Epithelial cell of proximal tubule (primary cell): ENCODE results near the gene ADCY5. TPM values are rescaled to one million over a fixed set of nuclear protein-coding genes. Genes with fewer than 3 reads are reported as not detected.

ENCODE experiments used
- DNase-seq: peaks from one replicate; pipeline ENCODE4 v3.0.0-alpha.2; 2011; ENCODE audit warnings: low read depth
- H3K4me3 ChIP-seq: 2 replicates; pipeline ENCODE4 v1.5.1; 2011; ENCODE audit warnings: low read depth, mild to moderate bottlenecking, low read length
- total RNA-seq: library from RNA; depleted of rRNA; stranded (reverse); fragments of >200 nt; gene quantifications from 2 replicates; pipeline ENCODE4 v1.2.3, GENCODE V29; 2015
- TF ChIP-seq, protein P1 (sequence below): conservative IDR thresholded peaks from 2 replicates; pipeline ENCODE4 v1.5.1; 2012; ENCODE audit warnings: low read depth, mild to moderate bottlenecking, low read length

Gene ADCY5
- total RNA-seq, 1 donor from 2014 or later, result 2.7 TPM

DNA sequence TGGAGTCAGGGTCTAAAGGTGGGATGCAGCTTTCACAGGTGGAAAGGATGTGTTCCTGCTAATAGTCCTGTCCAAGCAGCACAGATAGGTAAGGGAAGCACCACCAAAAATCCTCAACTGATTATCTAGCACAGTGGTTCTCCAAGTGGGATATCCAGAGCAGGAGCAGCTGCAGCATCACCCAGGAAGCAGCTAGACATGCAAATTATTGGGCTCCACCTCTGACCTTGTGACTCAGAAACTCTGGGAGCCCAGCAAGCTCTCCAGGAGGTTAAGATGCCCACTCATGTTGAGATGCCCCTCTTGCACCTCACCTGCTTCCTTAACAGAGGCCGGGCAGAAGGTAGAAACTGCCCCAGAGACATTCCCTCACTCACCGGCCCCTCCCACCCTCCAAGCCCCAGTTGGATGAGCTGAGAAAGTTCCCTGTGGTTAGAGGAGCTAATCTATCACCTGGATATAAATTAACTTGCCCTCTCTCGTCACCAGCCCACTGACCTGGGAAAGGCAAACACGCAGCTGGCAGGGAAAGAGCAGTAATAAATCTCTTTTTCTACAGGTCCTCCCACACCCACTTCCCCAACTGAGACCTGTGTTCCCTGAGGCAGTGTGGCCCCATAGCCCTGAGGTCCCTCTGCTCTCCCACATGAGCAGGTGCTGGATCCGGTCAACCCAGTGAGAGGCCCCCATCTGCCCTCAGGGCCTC lies 39.3 kb downstream of the ADCY5 start:
- no peak for DNase-seq
- H3K4me3 ChIP-seq, result no peak overlapping the region
- TF ChIP-seq, protein P1, sequence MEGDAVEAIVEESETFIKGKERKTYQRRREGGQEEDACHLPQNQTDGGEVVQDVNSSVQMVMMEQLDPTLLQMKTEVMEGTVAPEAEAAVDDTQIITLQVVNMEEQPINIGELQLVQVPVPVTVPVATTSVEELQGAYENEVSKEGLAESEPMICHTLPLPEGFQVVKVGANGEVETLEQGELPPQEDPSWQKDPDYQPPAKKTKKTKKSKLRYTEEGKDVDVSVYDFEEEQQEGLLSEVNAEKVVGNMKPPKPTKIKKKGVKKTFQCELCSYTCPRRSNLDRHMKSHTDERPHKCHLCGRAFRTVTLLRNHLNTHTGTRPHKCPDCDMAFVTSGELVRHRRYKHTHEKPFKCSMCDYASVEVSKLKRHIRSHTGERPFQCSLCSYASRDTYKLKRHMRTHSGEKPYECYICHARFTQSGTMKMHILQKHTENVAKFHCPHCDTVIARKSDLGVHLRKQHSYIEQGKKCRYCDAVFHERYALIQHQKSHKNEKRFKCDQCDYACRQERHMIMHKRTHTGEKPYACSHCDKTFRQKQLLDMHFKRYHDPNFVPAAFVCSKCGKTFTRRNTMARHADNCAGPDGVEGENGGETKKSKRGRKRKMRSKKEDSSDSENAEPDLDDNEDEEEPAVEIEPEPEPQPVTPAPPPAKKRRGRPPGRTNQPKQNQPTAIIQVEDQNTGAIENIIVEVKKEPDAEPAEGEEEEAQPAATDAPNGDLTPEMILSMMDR, result no peak

DNA sequence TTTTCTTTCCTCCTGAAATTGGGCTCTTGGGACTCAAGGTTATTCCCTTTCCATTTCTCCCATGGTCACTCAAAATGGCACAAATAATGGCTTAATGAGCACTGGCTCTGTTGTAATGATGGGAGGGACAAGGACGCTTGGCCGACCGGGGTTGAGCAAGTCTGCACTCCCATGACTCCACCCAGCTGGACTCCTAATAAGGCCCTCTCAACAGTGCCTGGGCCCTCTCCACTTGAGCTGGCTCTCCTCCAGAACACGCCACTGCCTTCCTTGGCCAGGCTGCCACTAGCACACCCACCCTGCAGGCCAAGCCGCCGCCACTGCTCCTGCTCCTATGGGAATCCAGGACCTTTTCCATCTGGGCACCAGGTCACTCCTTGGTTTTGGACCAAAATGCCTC lies 42.3 kb downstream of the ADCY5 start:
- no peak for DNase-seq
- TF ChIP-seq, protein P1, result no peak
- H3K4me3 ChIP-seq, result no peak overlapping the region

DNA sequence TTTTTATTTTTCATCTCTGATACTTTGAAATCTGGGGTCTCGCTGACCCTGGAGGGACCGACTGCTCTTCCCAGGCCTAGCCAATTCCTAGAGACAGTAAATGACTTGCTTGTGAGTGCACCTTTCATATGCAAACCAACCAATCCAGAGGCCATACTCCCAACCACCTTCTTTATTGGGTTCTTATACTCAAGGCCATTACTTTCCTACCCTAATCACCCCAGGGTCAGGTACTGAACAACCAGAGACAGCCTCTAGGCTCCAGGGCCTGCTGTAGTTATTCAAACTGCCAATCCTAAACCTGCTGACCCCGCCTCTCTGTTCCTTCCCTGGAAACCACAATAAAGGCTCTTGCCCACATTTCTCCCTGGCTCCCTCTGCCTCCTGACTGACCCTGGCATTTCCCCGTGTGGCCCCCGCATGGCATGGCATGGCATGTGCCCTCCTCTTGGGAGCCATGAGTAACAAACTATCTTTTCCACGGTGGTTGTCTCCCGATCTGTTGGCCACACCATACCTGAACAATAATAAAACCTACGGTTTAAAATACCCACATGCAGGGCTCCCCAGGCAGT lies 42.9 kb downstream of the ADCY5 start:
- no peak for DNase-seq
- no peak overlapping the region for H3K4me3 ChIP-seq
- TF ChIP-seq, protein P1, result no peak

DNA sequence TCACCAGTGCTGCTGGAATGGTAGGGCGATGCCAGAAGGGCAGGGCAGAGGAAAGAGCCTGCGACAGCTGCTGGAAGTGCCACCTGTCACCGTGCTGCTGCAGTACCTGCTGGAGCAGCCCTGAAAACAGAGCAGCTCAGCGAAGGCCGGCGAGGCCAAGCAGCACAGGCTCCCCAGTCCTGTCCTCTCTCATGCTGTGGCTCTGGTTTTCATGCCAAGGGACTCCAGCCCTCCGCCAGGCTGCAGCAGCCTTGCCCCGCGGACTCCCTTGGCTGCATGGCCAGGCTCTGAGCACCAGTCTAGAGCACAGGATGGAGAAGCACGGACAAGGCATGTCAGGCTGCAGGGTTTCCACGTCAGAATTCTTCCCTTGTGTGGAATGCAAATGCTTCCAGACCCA lies 43.9 kb downstream of the ADCY5 start:
- no peak for DNase-seq
- TF ChIP-seq, protein P1, result no peak
- H3K4me3 ChIP-seq, result no peak overlapping the region

DNA sequence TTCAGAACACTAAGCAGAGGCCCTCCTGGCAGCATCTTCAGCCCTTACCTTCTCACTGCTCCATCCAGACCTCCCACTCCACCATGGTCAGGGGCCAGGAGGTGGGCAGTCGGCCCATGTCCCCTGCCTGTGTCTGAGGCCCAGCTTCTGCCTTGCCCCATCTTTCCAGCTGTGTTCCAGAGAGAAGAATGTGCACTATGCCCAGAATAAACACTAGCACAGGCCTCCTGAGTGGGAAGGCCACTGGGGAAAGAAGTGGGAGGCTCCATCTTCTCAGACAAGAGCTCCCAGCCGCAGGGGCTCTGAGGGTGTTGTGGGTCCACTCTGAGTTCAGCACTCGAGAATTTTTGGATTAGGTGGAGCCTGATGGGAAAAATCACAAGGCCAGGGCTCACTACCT lies 44.5 kb downstream of the ADCY5 start:
- DNase-seq, result no peak
- TF ChIP-seq, protein P1, result no peak
- H3K4me3 ChIP-seq, result no peak overlapping the region

DNA sequence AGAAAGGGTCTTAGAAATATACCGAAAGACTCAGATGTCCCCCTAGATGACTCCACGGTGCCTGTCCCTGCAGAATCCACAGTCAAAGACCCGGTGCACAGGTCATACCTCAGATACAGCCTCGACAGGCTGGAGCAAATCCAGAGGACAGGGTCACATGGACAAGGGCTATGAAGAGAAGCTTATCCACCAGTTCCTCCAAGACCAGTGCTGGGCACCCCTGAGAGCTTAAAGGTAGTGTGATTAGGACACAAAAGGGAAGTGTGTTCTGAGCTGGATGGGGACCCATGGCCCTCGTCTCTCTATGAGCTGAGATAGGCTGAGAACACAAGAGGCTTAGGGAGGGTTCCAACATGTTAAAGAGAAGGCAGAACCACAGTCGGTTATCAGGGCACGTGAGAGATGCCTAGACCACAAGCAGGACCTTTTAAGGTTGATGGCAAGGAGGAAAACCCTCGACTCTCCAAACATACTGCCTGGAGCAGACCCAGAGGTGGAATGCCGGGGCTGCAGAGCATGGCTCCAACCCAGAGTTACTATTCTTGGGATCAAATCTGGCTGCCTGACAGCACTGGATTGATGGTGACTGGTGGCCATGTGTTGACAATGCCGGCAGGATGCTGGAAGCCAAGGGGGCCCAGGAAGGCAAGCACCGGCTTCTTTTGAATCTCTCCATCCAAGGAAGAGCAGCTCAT lies 46.9 kb downstream of the ADCY5 start:
- TF ChIP-seq, protein P1, result no peak
- no peak for DNase-seq
- no peak overlapping the region for H3K4me3 ChIP-seq
